ENCODE measurements around the gene PRKD2.

The PRKD2 gene

DNA sequence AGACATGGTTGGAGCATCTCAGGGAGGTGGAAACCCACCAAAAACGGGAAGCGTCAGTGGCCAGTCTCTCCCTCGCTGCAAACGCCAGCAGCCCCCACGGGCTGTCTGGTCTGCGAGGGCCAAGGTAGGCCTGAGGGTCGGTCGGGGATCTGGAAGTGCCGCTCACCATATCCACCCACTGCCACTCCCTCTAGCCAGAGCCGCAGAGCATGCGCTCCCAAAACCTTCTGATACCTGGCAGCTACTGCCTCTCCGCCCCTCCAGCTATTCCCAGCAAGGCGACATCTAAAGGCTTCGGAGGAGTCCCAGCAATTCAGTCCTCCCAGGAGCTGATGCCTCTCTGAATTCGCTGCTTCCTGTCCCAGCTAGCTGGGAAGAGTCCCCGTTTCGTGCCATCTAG, 24.5 kb upstream of the PRKD2 start:
- DNase-seq = no peak

DNA sequence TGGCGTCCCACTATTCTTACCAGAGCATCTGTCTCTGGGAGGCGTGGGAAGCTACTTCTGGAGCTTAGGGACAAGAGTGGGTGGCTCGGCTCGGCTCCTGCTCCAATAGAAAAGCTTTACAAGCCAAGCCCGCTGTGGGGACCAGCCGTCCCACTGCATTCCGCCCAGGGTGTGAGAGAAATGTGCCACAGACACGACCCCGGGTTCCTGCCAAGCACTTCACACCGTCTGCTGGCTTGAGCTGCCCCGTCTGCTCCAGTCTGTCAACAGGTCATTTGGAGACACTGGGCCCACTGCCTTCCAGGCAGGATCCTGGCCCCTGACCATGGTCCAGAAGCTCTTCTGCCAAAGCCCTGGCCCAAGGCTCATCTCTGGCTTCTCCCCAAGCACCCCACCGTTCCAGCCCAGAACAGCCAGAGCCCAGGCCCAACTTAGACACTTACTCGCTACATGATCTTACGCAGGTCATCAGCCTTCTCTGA, 22.4 kb upstream of the PRKD2 start:
- no peak for DNase-seq

DNA sequence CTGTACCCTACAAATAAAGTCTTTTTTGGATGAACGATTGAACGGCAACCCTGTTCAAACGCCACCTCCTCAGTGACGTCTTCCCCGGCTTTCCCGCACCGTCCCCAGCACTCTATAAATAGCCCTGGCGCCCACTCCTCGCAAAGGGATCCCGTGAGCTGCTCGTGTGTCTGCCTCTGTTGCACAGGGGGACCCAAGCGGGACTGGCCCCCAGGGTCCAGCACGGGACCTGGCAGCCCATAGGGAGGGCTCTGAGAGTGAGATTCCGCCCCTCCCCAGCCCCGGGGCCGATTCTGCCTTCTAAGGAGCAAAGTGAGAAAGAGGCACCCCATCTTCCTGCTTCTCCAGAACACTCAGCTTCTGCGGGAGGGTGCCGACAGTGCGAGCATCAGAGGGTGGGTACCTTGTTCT, 20.9 kb upstream of the PRKD2 start:
- DNase-seq = no peak

DNA sequence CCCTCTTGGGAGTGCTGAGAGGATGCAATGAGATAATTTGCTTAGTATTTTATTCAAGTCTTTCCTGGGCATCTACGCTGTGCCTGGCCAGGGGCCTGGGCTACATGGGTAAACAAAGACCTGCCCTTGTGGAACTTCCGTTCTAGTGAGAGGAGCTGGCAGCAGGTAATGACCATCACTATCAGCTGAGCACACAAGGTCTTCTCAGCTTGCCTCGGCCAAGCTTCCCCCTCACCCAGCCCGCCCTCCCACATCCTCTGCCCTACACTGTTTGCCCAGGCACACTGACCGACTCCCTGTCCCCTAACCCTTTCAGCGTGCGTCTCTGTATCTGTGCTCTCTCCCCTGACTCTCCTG, 20.4 kb upstream of the PRKD2 start:
- no peak for DNase-seq

DNA sequence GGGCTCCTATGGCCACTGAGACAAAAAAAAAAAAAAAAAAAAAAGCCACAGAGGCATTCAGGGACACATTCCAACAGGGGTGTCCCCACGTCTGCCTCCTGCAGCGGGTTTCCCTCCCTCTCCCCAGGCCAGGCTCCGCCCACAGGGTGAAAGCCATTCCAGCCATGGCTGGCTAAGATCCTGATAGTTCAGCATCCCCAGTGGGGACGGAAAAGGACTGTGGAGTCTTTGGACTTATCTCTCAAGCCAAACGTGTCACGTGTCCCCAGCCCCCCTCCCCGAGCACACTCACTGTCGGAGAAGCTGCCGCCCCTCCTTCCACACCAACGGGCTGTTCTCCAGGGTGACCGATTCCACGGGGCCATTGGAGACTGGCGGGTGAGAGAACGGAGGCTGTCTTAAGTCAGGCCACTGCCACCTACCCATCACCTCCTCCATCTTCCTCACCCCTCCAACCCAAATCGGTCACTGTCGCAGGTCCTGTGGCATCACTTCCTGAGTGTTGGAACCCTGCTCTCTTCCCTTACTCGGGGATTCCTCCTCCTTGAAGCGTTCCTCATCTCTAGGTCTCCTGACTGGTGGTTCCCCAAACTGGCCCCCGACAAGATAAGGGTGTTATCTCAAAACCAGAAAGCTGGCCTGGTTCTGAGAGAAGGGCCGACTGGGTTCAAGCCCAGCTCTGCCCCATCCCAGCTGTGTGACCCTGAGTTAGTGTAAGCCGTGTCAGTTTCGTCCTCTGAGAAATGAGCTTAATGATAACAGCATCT, 19.8 kb upstream of the PRKD2 start:
- DNase-seq = no peak

DNA sequence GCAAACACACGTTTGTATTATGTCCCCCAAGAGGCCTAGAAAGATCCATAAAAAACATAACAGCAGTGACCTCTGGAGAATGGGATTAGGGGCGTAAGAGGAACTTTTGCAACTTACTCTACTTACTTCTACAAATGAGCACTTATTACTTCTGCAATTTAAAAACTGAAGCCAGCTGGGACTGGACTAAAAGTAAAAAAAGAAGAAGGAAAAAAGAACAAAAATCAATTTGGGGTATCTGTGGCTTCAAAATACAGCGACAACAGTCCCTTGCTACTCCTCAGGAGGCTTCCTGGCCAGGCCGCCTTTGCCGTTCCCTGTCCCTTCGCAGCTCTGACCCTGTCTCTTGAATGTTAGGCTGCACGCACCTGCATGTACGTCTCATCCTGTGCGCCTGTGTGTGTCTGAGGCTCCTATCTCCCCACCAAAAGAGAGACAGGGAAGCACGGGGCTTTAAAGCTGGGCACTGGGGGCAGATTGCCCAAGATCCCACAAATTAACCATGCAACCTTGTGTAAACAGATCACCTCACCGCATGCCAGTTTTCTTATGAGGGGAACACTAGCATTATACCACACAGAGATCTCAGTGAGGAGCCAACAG, 16.9 kb upstream of the PRKD2 start:
- peak; percentile 60 for DNase-seq

DNA sequence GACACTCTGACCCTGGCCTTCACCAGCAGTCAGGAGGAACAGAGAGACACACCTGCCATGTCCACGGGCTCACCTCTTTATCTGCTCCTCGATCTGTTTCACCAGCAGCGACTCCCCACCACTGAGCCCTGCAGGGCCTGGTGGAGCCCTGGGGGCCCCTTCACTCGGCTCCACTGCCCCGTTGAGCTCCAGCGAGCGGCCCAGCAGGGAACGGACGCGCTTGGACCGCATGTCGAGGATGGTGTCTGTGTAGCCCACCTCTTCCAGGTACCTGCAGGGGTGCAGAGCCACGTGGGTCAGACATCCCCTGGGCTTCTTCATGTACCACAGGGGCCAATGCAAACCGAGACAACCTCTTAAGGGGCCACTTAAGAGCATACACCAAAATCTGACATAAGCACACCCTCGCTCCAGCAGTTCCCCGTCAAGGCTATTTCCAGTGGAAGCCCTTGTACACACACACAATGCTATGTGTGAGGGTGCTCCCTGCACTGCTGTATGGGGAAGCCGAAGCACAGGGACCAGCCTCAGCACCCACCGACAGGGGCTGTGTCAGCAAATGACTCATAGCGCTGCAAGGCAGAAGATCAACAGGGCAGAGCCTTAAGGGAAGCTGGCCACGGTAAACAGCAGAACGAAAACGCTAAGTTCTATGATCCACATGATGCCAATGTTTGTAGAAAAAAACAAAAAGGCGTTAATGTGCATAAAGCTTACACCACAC, 16.2 kb upstream of the PRKD2 start:
- DNase-seq = no peak

DNA sequence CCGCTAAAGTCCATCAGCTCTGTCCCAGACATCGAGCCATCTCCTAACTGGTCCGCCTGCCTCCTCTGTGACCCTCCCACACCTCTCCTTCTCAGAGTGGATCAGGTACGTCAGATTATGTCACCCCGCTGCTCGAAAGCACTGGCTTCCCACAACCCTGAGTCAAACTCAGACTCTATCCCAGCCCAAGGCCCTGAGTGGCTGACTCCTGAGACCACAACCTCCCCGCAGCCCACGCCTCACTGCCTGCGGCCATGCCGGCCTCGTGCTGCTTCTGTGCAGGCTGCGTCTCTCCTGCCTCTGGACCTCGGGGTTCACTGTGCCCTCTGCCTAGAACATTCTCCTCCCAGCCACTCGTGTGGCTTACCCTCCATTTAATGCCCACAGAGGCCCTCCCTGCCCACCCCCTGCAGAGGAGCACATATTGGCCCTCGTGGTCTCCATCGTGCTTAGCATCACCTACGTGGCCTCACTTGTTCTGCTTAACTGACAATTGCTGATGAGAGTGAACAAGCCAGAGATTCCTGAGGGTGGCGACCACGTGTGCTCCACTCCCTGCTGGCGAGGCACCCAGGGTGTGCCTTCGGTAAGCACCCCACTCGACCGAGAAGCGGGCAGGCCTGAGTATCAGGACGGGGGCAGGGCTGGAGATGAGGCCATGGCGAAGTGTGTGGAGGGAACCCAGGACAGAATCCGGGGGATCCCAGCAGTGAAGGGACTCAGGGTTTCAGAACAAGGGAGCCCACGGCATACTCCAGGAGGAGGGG, 15.4 kb upstream of the PRKD2 start:
- DNase-seq = no peak

DNA sequence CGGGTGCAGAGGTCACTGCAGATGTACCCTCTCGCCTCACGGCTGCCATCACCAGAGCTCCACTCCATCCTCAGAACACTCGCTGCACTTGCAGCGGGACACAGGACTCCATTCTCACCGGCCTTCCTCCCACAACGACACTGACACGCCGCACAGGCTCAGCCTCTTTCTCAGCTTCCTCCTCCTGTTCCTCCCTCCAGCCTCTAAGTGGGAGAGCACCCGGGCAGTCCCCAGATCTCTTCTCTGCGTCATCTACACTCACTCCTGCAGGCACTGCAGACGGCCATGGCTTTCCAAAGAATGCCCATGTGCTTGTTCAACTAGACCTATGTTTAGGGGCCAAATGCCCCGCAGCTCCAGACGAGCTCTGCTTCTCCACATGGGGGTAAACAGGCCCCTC, 14.7 kb upstream of the PRKD2 start:
- DNase-seq = no peak

DNA sequence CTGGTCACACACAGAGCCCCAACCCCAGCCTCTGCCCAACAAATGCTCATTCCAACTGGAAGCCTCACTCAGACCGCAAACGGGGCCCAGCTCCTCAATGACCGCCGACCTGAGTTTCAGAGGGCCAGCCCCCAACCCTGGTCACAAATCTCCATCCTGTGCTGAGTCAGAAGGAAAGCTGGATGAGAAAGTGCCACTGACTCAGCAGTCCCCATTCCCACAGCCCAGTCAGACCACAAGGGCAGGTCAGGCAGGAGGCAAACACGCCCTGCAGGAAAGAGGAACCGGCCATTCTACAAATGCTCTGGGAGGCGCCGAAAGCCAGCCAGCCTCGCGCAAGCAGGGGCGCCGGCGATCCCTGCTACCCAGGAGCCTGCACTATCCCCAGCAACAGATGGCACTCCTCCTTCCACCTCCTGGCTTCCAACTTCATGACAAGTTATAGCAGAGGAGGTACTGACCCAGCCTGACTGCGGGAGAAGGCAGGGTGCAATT, 14.1 kb upstream of the PRKD2 start:
- DNase-seq = peak; percentile 52

DNA sequence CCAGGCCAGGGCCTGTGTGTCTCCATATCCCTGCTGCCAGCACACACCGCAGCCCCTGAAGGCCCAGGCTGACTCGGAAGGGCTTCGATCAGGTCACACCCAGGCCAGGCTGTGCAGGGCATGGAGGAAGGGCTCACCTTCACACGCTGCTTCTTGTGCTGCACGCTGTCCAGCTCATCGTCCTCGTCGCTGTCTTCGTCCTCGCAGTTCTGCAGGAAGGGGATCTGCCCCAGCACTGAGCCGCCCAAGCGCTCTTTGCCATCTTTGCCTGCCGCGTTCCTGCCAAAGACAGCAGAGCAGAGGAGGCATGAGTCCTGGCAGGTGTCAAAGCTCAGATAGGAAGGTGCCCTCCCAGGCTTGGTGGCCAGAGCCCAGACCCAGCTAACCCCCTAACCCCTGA, 13.7 kb upstream of the PRKD2 start:
- DNase-seq = no peak

DNA sequence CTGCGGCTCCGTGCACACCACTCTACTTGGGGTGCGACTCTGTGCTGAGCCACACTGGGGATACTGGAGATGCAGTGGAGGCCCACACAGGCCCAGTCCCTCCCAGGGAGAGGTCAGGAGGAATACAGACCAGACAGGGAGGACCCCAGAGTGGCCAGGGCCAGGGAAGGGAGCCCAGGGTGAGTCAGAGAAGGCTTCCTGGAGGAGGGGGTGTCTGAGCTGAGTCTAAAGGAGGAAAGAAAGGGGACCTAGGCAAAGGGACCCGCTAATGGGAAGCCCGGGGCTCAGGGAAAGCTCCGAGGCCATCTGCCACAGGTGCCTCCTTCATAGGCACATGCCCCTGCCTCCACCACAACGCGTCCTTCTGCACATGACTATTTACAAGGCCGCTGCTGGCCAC, 13.3 kb upstream of the PRKD2 start:
- no peak for DNase-seq

DNA sequence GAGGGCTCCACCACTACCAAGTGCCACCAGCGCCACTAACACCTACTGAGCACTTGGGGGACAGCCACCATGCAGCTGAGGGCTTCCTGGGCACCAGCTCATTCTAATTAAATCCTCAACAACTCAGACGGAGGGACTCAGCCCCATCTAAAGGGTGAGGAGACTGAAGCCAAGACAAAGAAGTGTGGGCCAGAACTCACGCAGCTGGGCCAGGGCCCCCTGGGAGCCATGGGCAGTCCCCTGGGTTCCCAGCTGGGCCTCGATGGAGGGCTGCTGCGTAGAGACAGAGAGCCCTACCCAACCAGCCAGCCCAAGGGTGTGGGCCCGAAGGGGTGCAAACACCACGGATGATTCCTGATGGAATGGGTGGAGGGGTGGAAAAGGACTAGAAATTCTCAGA, 12.8 kb upstream of the PRKD2 start:
- DNase-seq = no peak

DNA sequence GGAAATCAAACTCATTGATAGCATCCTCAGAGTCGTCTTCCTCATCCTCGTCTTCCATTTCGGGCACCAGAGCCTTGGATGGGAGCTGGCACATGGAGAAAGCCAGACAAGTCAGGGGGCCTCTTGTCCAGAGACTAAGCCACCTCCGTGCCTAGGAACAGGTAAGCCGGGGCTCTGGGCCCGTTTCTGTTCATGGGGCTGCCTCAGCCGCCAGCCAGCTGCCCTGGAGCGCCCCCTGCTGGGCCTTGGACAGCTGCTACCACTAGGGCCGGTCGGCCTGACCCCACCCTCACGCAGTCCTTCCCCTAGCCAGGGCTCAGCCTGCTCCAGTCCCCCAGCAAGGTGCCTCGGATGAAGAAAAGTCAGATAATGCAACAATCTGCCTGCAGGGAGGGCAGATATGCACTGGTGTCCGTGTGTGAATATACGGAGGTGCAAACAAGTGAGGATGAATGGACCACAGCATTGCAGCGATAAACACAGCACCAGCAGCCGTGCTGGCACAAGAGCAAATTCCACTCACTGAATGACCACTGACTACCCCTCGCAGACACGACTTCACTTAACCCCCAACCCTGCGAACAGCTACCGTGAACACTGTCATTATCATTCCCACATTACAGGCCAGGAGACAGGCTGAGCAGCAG, 11.9 kb upstream of the PRKD2 start:
- DNase-seq = no peak

DNA sequence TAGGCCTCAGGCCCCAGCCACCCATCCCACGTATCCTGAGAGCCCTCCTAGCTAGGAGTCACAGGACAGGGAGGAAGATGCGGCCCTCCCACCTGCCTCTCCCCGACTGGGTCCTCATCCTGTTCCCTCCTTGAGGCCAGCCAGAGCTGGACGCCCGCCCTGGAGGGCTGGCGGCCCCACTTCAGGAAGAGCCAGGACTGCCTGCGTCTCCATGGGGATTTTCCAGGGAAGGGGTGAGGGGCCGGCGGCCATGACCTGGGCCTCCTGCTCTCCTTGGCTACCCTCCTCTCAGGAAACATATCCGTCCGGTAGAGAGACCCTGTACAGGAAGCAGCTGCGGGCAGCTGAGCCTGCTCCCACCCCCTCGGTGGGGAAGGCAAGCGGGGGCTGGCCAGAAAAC, 11.3 kb upstream of the PRKD2 start:
- no peak for DNase-seq

DNA sequence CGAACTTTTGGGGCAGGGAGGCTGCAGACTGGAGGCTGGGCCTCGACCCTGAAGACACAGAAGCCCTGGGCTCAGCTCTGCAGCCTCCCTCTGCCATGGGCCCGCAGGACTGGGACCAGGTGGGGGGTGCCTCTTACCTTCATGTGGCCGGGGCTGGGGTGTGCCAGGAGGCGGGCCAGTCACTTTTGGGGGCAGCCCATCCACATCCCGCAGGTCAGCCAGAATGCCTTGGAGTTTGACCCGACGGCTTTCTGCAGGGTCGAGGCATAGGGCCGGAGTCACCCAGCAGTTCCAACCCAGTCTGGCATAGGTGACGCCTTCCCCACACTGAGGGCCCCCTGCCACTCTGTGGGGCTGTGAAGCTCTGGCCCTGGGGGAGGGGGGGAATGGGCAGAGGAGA, 10.8 kb upstream of the PRKD2 start:
- no peak for DNase-seq

DNA sequence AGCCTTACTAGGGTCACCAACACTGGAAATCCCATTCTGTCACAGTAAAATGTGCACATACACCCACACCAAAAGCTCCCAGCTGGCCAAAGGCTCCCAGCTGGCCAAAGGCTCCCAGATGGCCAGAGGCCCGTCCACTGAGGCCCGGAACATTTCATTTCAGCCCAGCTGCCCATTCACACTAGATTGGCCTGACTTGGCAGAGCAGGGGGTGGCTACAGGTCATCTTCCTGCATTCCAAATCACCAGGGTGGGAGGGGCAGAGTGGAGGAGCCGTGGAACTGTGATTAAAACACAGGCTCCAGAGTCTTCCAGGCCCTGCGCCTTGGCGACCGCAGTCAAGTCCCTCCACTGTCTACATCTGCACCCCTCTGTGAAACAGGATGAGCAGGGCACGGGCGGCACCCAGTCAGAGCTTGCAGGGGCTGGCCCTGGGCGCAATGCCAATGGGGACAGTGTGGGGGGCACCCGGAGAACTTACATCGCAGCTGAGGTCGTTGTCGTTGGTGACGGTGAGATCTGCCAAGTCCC, 10.1 kb upstream of the PRKD2 start:
- DNase-seq = no peak

DNA sequence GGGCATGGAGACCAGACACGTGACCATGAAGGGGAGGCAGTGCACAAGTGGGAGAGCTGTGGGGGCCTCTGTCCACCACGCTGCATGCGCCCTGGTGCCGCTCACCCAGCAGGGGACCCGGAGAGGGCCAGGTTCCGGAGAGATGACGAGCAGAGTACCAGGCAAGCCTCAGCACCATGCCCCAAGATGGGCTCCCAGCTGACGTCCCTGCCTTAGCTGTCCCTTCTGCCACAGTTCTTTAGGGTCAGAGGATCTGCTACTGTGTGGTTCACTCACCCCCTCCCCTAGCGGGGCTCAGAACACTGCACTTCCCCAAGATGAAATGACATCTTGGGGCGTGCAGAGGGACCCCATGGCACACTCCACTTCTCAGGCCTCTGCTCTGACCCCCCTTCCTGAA, 9.6 kb upstream of the PRKD2 start:
- DNase-seq = no peak

DNA sequence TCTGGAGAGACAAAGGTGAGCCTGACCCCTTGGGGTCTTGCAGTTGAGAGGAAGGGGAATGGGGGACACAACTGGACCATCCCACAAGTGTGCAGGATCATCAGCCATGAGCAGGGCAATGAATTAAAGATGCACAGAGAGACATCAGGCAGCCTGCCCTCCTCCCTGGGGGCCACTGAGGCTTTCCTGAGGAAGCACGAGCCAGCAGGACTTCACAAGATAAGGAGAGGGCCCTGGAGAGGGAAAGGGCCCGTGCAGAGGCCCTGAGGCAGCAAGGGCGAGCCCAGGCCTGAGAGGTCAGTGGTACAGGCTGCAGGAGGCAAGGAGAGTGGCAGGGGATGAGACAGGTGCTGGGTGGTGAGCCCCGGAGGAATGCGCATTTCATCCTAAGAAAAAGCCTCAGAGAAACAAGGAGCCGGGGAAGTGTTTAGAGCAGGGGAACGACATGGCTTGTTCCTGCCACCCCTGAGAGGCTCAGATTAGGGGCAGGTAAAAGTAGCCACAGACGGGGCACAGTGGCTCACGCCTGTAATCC, 9.0 kb upstream of the PRKD2 start:
- DNase-seq = no peak

DNA sequence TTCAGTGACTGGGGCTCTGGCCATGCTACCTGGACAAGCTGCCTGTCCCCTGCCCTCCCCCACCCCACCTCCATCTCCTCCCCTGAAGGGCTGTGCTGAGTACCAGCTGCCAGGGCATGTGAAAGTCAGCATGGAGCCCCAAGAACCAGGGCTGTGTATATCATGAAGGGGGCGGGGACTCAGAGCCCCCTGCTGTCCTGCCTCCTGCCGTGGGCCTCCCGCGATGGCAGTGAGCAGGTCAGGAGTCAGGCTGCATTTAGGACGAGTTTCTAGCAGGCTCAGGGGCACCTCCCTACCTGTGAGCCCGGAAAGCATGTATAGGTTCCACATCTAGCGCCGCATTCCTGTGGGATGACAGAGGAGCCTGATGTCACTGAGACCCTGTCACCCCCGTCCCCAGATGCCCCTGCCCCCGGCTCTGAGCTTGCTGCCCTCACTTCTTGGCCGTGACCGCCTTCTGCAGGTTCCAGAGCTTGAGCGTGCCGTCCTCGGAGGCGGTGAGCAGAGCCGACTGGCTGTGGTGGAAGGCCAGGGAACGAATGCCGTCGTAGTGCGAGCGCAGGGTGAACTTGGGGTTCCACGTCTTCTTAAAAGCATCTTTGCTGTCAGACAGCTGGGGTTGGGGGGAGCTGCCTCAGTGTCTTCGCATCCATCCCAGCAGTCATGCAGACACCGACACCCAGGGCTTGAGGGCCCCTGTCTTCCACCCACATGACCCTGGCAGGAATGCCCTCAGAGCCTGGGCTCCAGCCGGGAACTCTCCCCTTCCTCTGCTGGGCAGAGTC, 8.3 kb upstream of the PRKD2 start:
- no peak for DNase-seq

DNA sequence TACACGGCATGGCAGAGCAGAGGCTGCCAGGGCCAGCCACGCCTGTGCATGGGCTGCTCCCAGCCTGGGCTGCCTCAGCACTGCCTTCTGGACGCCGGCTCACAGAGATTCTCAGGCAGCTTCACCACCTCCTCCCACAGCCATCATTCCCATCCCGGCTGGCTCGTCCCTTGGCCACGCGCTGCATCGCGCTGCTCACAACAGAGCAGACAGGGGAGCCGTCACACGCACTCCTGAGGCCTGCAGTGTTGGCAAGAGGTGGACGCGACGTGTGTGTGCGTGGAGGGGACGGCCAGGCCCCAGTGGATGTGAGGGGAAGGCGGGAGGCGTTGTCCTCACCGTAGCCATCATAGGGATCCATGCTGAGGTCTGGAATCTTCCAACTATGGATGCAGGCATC, 7.6 kb upstream of the PRKD2 start:
- no peak for DNase-seq
